Gastroesophageal sphincter (tissue), 3 donors: ENCODE data around the gene ASPRV1.

ENCODE experiments used
- CTCF ChIP-seq, 4 experiments: fragments of 200-600 bp in 2 of 4; fragments of 450-650 bp in 2 of 4; sonication (generic) in 1 of 4; IDR thresholded peaks; one replicate each; pipeline ENCODE4 v1.5.1; 2017 to 2019; ENCODE audit warnings: antibody characterized with exemption in 4 of 4, mild to moderate bottlenecking in 2 of 4, moderate library complexity in 2 of 4
- POLR2A ChIP-seq, 2 donors: fragments of 450-650 bp; IDR thresholded peaks; one replicate each; pipeline ENCODE4 v1.6.1; 2017; ENCODE audit warnings: antibody characterized with exemption in 2 of 2, mild to moderate bottlenecking in 2 of 2, moderate library complexity in 1 of 2
- POLR2AphosphoS5 ChIP-seq: sonication (generic); formaldehyde crosslinking; IDR thresholded peaks from one replicate; pipeline ENCODE4 v1.6.1; 2017; ENCODE audit warnings: antibody characterized with exemption

- TF ChIP-seq CTCF (IDR thresholded peaks at IDR 0.05) (no peak), POLR2A (IDR thresholded peaks at IDR 0.05) (no peak), POLR2AphosphoS5 (no peak)
Measured at GRCh38 chr2:69918401-69918800, 43.0 kb downstream of the ASPRV1 start.
